Left ventricle myocardium inferior (tissue), 1 donor: Measurements from ENCODE around the gene C1orf74. TPM values are rescaled to one million over a fixed set of nuclear protein-coding genes. Genes with fewer than 3 reads are reported as not detected.
A peak's percentile ranks its signal among the peaks of the same experiment; 100 is the strongest.

ENCODE experiments used
- DNase-seq: peaks from one replicate; pipeline ENCODE4 v3.0.0-alpha.2; 2020
- H3K27ac ChIP-seq: fragments of 200-600 bp; replicated peaks from 2 replicates; pipeline ENCODE4 v1.8.0; 2021
- H3K27me3 ChIP-seq: fragments of 200-600 bp; 2 replicates; pipeline ENCODE4 v1.8.0; 2021; ENCODE audit warnings: low read depth
- H3K36me3 ChIP-seq: fragments of 200-600 bp; 2 replicates; pipeline ENCODE4 v1.8.0; 2021
- H3K4me1 ChIP-seq: fragments of 200-600 bp; 2 replicates; pipeline ENCODE4 v1.8.0; 2021
- H3K4me3 ChIP-seq: fragments of 200-600 bp; 2 replicates; pipeline ENCODE4 v1.8.0; 2021; ENCODE audit warnings: mild to moderate bottlenecking, moderate library complexity
- H3K9me3 ChIP-seq: fragments of 200-600 bp; replicated peaks from 2 replicates; pipeline ENCODE4 v1.8.0; 2021
- CTCF ChIP-seq: fragments of 200-600 bp; IDR thresholded peaks from 2 replicates; pipeline ENCODE4 v1.8.0; 2021; ENCODE audit warnings: antibody characterized with exemption, mild to moderate bottlenecking, borderline replicate concordance
- intact Hi-C: fragments of 100-400 bp; cut with micrococcal nuclease; formaldehyde crosslinking; loops from one replicate; pipeline ENCODE4 v1.11.0; 2022
- total RNA-seq: library from RNA; stranded (reverse); fragmentation: NEBNext Ultra II Directional; extraction: Animal tissue kit (Norgen Biotek cat#: 25700); gene quantifications from one replicate; pipeline ENCODE4 v1.2.1, GENCODE V29; 2021
- donor health status: DM: no; HTN: yes; CAD: no; lungs with severe emphysema.

The C1orf74 gene
- total RNA-seq, 1 donor from 2014 or later = 1.9 TPM

GRCh38 chr1:209748620-209749019, 35.7 kb downstream of the C1orf74 start:
- Histone ChIP-seq H3K27ac (no peak overlapping the region), H3K27me3 (no peaks in the 10 kb centered on the region), H3K4me1 (peaks cover 26% of the 10 kb centered on the region), H3K36me3 (no peaks in the 10 kb centered on the region), H3K9me3 (no peaks in the 10 kb centered on the region), H3K4me3 (no peak overlapping the region)
- TF ChIP-seq CTCF = no peak
- no peak for DNase-seq
- intact Hi-C loops = loop anchor here (10.0 kb wide), 2 partner anchors 54 to 174 kb away; no protein-coding TSS in a partner anchor

- DNase-seq = peak; percentile 87
- no peaks in the 10 kb centered on the region for H3K36me3 ChIP-seq
- no peaks in the 10 kb centered on the region for H3K9me3 ChIP-seq
- H3K27me3 ChIP-seq = no peaks in the 10 kb centered on the region
- peaks cover 35% of the 10 kb centered on the region for H3K4me1 ChIP-seq
- peak; percentile 87 for TF ChIP-seq CTCF
- peak overlapping the region; percentile 49 for H3K4me3 ChIP-seq
- intact Hi-C loops = loop anchor here (10.0 kb wide), 2 partner anchors 53 to 173 kb away; no protein-coding TSS in a partner anchor
- H3K27ac ChIP-seq = peak overlapping the region; percentile 90
Measured at GRCh38 chr1:209747580-209748262, 36.6 kb downstream of the C1orf74 start.

- no peaks in the 10 kb centered on the region for H3K9me3 ChIP-seq
- H3K36me3 ChIP-seq = no peaks in the 10 kb centered on the region
- peak overlapping the region; percentile 90 for H3K27ac ChIP-seq
- no peak for DNase-seq
- H3K4me1 ChIP-seq = peaks cover 46% of the 10 kb centered on the region
- intact Hi-C loops = loop anchor here (10.0 kb wide), 2 partner anchors 52 to 172 kb away; no protein-coding TSS in a partner anchor
- no peak for TF ChIP-seq CTCF
- H3K27me3 ChIP-seq = no peaks in the 10 kb centered on the region
- H3K4me3 ChIP-seq = no peak overlapping the region
Measured at GRCh38 chr1:209746451-209747165, 37.8 kb downstream of the C1orf74 start.

- Histone ChIP-seq H3K36me3 (no peaks in the 10 kb centered on the region), H3K4me1 (peaks cover 52% of the 10 kb centered on the region), H3K27me3 (no peaks in the 10 kb centered on the region), H3K9me3 (no peaks in the 10 kb centered on the region), H3K4me3 (no peak overlapping the region), H3K27ac (peak overlapping the region; percentile 90)
- intact Hi-C loops = loop anchor here (10.0 kb wide), 2 partner anchors 48 to 168 kb away; no protein-coding TSS in a partner anchor
- no peak for TF ChIP-seq CTCF
- DNase-seq = peak; percentile 42
Measured at GRCh38 chr1:209743145-209743482, 41.2 kb downstream of the C1orf74 start.

- DNase-seq = no peak
- intact Hi-C loops = loop anchor here (10.0 kb wide), 2 partner anchors 48 to 168 kb away; no protein-coding TSS in a partner anchor
- H3K4me3 ChIP-seq = peak overlapping the region; percentile 40
- no peaks in the 10 kb centered on the region for H3K27me3 ChIP-seq
- no peaks in the 10 kb centered on the region for H3K36me3 ChIP-seq
- H3K27ac ChIP-seq = peak overlapping the region; percentile 90
- no peaks in the 10 kb centered on the region for H3K9me3 ChIP-seq
- H3K4me1 ChIP-seq = peaks cover 49% of the 10 kb centered on the region
- no peak for TF ChIP-seq CTCF
Measured at GRCh38 chr1:209742409-209743144, 41.8 kb downstream of the C1orf74 start.
